Activated CD4-positive, CD25-positive, alpha-beta regulatory T cell treated with anti-CD3 and anti-CD28 coated beads, Interleukin-2, amount 50 U/mL, for 24 hours (primary cell): ENCODE measurements around the gene SPTBN1.

ENCODE experiments used
- ATAC-seq, 2 donors: fragments of 150-1000 bp; cut with Tn5 transposase; one replicate each; pipeline ENCODE4 v1.10.0; 2021; ENCODE audit warnings: mild to moderate bottlenecking in 1 of 2, moderate library complexity in 1 of 2

The SPTBN1 gene

DNA sequence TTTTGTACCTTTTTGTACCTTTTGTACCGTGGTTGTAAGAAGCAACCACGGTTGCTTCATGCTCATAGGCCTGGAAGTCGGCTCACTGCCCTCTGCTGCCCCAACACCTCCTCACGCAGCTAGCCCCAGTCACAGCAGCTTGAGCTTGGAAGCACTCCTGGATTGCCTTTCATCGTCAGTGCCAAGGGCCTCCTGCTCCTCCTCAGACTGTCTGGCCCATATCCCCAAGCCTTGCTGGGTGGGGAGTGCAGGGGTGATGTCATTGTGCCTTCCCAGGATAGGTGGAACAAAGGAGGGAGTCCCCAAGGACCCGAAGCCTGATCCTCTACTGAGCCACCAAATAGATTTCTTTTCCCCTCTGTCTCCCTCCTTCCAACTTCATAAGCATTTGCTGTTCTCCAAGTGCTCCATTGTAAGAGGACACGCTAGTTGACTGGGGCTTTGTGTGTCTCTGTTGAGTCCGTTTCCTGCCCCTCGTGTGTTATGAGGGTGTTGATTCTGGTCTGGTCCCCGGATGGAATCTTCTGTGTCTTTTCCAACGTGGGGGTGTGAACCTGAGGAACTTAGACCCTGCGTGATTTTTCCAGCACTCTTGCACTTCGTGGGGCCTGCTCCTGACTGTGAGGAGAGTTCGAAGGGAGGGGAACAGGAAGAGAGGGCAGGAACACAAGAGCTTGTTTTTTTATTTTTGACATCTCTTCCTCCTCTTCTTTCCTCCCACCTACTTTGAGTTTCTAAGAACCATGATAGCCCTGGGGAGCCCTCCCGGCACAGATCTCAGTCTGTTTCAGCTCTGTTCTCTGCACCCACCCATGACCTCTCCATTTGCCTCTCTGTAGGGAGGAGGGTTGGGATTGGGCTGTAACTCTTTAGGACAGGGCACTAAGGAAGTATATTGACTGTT lies 140.1 kb downstream of the SPTBN1 start:
- ATAC-seq = peak; percentile 19 to 24

DNA sequence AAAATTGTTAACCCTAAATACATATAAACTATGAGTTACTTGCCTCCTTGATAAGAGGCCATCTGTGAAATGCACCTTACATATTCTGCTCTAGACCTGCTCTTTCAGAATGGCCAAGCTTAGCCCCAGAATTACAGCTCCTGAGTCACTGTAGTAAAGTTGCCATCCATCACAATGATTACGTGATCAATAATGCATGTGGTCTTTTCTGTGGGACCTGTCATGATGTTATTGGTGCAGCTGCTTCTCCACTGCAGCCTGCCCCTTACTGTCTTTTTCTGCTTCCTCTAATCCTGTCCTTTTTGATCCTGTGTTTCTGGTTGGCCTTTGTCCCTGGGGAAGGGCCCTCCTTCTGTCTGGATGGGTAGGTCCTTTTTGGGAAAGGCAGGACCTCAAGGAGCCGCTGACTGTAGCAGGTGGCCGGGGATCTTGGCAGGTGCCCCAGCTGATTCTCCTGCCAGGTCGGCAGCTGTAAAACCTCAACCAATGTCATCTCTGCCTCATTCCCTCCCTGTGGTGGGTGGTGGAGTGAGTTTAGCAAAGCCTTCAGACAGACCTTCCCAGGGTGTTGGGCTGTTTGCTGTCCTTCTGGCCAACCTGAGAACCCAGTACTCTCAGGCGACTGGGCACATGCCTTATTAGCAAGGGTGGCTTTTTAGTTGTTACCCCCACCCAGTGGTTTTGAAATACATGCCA lies 141.2 kb downstream of the SPTBN1 start:
- peak; percentile 58 to 62 for ATAC-seq

- ATAC-seq = no peak
Measured at GRCh38 chr2:54598347-54599325, 142.5 kb downstream of the SPTBN1 start.

GRCh38 chr2:54599326-54599710 lies 143.2 kb downstream of the SPTBN1 start:
- no peak for ATAC-seq

GRCh38 chr2:54599914-54600313 lies 143.8 kb downstream of the SPTBN1 start:
- ATAC-seq = no peak

GRCh38 chr2:54601339-54601738 lies 145.2 kb downstream of the SPTBN1 start:
- no peak for ATAC-seq

DNA sequence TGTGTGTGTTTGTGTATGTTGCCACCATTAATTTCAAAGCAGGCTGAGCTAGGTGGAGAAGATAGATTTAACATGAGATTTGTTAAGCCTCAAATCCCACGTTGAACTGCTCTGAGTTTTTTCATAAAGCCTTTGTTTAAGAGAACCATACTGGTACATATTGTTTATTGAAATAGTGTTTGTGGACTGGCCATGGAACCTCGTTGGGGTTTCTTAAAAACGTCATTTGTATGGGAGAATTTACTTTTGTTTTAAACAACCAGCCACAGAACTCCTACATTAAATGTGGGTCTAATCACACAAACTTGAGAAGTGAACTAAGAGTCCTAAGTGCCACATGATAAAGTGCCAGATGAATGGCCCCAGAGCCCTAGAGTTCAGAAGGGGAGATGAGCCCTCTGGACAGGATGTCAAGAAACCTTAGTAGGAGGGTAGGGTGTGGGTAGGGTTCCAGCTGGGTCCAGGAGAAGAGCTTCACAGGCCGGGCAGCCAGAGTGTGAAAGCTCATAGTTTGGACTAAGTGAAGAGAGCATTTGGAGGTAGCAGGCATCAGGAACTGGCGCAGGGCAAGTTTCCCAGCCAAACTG lies 146.7 kb downstream of the SPTBN1 start:
- ATAC-seq = no peak

DNA sequence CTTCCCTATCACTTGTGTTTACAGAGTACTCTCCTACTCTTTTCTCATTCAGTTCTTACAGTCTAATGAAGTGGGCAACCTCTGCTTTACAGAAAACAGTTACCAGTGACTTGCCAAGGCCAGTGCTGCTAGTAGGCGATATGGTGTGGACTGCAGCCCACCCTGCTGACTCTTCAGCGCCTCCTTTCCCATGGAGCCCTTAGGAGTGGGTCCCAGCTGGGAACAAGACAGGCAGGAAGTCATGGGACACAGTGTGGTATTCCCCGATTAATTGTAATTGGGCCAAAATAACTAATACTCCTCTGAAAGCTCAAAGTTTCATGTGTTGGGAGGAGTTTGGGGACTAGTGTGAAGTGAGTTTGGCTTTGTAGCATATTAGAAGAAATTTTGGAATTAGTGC lies 147.2 kb downstream of the SPTBN1 start:
- no peak for ATAC-seq

DNA sequence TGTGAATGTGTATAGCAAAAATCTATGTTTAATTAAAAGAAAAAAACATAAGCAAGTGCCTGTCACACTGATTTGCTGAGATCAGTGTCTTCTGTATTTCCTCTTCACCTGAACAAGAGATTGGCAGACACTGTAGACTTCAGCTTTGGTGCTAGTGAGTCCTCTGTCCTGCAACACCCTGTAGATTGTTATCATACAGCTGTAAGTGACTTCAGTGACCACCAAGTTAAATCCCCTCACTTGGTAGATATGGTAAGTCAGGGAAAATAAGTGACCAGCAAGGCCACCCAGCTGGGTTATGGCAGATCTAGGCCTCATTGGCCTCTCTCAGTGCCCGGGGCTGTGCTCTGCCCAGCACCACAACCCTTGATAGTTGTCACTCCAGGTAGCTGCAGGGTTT lies 147.7 kb downstream of the SPTBN1 start:
- ATAC-seq = no peak

DNA sequence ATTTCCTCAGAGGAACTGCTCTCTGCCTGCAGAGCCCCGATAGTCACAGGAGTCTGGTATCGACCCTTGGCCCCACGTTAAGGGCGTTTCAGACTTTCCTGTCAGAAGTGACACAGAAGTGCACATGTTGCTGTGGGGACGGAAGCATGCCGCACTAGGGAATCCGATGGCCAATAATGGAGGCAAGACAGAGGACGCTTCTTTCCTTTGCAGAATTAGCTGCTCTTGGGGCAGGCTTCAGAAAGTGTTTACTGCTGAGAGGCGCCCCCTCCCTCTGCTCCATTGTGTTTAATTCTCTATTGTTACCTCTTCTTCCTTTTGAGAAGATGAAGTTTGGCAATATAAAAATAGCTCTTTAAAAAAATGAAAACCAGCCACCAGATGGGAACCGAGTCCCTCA lies 148.7 kb downstream of the SPTBN1 start:
- ATAC-seq = peak in 1 of 2 donors; percentile 24

- no peak for ATAC-seq
Measured at GRCh38 chr2:54605836-54606235, 149.7 kb downstream of the SPTBN1 start.

GRCh38 chr2:54606393-54606958 lies 150.3 kb downstream of the SPTBN1 start:
- ATAC-seq = peak; percentile 53 to 73

DNA sequence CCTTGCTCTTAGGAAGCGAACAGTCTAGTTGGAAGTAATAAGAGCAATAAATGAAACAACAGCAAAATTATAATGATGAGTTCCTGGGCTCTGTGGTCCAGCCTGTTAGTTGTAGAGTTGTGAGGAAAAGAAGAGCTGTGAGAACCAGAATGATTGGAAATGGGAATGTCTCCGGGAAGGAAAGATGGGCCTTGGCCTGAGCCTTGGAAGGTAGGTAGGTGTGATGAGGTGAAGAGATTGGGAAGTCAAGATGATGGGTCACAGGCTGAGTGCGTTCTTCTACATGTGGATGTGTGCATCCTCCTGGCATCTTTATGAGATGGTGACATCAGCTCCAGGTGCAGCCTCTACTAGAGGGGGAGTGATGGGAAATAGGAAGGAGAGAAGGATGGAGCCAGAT lies 152.1 kb downstream of the SPTBN1 start:
- ATAC-seq = no peak

DNA sequence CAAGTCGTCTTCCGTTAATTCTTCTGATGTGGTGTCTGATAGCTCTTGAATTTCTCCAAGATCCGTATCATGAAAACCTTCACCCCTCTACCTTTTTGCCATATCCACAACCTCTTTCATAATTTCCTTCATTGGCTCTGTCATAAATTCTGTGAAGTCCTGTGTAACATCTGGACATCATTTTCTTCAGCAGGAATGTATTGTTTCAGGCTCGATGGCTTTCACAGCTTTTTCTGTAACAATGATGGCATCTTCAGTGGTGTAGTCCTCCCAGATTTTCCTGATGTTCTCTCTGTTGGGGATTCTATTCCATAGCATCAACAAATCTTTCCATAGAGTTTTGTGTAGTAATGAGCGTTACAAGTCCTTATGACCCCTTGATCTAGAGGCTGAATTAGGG lies 153.1 kb downstream of the SPTBN1 start:
- no peak for ATAC-seq

- ATAC-seq = no peak
Measured at GRCh38 chr2:54609647-54610046, 153.5 kb downstream of the SPTBN1 start.

DNA sequence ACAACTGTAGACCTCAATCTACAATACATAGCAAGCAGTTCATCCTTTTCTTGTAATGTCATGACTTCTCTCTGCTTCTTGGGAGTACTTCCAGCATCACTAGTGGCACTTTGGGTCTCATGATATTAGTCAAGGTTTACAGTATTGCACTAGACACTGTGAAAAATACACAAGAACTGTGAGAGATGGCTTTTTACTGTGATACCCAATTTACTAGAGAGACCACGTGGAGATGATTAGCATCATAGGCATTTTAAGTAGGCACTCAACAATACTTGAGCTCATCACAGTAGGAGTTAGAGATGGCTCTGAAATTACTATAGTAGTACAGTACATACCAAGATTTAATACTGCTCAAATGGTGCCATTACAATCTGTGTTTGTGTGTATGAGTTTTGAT lies 154.6 kb downstream of the SPTBN1 start:
- ATAC-seq = no peak

GRCh38 chr2:54611830-54612545 lies 155.9 kb downstream of the SPTBN1 start:
- ATAC-seq = no peak

DNA sequence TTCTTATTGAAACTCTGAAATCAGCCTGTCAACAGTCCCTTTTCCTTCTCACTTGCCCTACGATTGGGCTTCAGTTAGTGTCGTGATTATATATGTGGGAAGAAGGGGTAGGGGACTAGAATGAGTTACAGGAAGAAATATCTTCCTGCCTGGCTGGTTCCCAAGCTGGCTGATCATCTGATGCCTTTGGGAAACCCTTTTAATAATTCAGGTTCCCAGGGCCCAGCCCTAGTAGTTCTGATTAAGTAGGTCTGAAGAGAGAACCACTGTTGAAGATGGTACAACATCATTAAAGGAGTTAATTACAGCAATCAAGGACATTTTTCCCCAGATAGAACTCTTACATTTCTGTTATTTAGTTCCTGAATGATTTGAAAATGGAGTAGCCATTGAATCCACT lies 157.3 kb downstream of the SPTBN1 start:
- ATAC-seq = no peak

DNA sequence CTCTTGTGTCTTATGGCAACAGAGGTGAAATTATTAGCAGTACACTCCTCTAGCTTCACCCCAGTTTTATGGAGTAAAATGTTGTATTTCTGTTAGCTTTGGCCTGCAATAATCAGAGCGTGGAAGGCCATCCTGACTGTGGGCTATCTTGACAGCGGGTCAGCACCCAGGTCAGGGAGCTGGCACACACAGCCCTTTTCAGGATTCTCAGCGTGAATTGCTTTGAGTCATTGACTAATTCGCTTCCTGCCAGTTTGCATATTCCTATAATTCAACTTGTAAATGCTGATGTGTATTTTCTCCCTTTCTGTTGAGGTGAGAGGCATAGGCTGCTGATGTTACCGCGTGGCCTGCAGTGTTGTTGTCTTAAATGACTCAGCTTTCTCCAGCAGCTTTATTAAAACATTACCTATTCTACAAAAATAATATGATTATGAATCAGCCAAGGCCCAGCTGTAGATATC lies 157.7 kb downstream of the SPTBN1 start:
- no peak for ATAC-seq

DNA sequence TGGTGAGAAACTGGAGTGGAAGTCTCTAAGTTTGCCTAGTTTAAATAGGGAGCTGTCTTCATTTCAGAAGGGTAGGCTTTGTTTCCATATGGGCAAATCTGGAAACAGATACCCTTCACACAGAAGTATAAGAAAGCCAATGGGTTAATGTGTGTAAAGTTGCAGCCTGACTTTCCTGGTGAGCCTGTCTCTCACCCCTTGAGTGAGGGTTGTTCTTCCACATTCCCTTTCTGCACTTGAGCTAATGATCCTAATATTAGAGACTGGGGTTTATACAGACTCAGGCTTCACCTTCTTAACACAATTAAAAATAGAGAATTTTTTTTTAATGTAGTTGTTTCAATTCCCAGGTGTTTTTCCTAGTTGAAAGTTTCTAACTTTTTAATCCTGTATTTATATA lies 158.7 kb downstream of the SPTBN1 start:
- no peak for ATAC-seq

- ATAC-seq = no peak
Measured at GRCh38 chr2:54615832-54616534, 159.9 kb downstream of the SPTBN1 start.
